NCI-H2196 (cell line): ENCODE results near the gene ENDOD1.

ENCODE experiments used
- DNase-seq: peaks from one replicate; lab custom pipeline; 2025; ENCODE audit not compliant: unreplicated experiment; lab: John Stamatoyannopoulos, UW

ENDOD1 gene

GRCh38 chr11:95074792-95075563, 14.7 kb upstream of the ENDOD1 start:
- DNase-seq, result peak; percentile 23

GRCh38 chr11:95076416-95076815, 13.2 kb upstream of the ENDOD1 start:
- no peak for DNase-seq

GRCh38 chr11:95076981-95077380, 12.7 kb upstream of the ENDOD1 start:
- DNase-seq, result no peak

GRCh38 chr11:95078526-95078925, 11.1 kb upstream of the ENDOD1 start:
- no peak for DNase-seq

GRCh38 chr11:95081010-95081409, 8.6 kb upstream of the ENDOD1 start:
- no peak for DNase-seq

GRCh38 chr11:95081412-95081811, 8.2 kb upstream of the ENDOD1 start:
- no peak for DNase-seq

GRCh38 chr11:95082576-95083001, 7.1 kb upstream of the ENDOD1 start:
- no peak for DNase-seq

GRCh38 chr11:95084509-95084908, 5.1 kb upstream of the ENDOD1 start:
- no peak for DNase-seq

GRCh38 chr11:95085117-95085816, 4.4 kb upstream of the ENDOD1 start:
- no peak for DNase-seq

- no peak for DNase-seq
Observed at GRCh38 chr11:95086151-95086550, 3.5 kb upstream of the ENDOD1 start.

- DNase-seq, result no peak
Observed at GRCh38 chr11:95086836-95087570, 2.6 kb upstream of the ENDOD1 start.

- DNase-seq, result no peak
Observed at GRCh38 chr11:95088946-95089619, 563 bp upstream of the ENDOD1 start.

GRCh38 chr11:95091663-95092180, 2.1 kb downstream of the ENDOD1 start:
- DNase-seq, result no peak

- DNase-seq, result no peak
Observed at GRCh38 chr11:95092549-95093324, 3.1 kb downstream of the ENDOD1 start.

- no peak for DNase-seq
Observed at GRCh38 chr11:95093548-95093947, 3.9 kb downstream of the ENDOD1 start.

- DNase-seq, result no peak
Observed at GRCh38 chr11:95095858-95096587, 6.4 kb downstream of the ENDOD1 start.

GRCh38 chr11:95097209-95097608, 7.6 kb downstream of the ENDOD1 start:
- no peak for DNase-seq

- DNase-seq, result no peak
Observed at GRCh38 chr11:95098826-95099225, 9.2 kb downstream of the ENDOD1 start.

- DNase-seq, result no peak
Observed at GRCh38 chr11:95100191-95100648, 10.6 kb downstream of the ENDOD1 start.
